HepG2 (cell line): Measurements from ENCODE around the gene IL11RA. TPM values are rescaled to one million over a fixed set of nuclear protein-coding genes. Genes with fewer than 3 reads are reported as not detected.

Experiments
- ATF2 ChIP-seq: sonication (generic); formaldehyde crosslinking; IDR thresholded peaks from 2 replicates; pipeline ENCODE4 v1.4.0; 2020; ENCODE audit warnings: missing genetic modification reagents
- BRCA1 ChIP-seq: sonication (generic); formaldehyde crosslinking; IDR thresholded peaks from 2 replicates; pipeline ENCODE4 v1.4.0; 2020; ENCODE audit warnings: missing genetic modification reagents
- EED ChIP-seq: sonication (generic); formaldehyde crosslinking; IDR thresholded peaks from 2 replicates; pipeline ENCODE4 v1.5.0; 2020; ENCODE audit warnings: mild to moderate bottlenecking, missing genetic modification reagents
- FOXK1 ChIP-seq: sonication (generic); formaldehyde crosslinking; IDR thresholded peaks from 2 replicates; pipeline ENCODE4 v1.4.0; 2020; ENCODE audit warnings: low read depth, missing genetic modification reagents, borderline replicate concordance
- FOXP1 ChIP-seq, 2 experiments: fragments of 450-650 bp in 1 of 2; IDR thresholded peaks; 2 replicates each; pipeline ENCODE4 v1.6.1; 2017 to 2018; ENCODE audit warnings: antibody characterized with exemption in 1 of 2
- GPN1 ChIP-seq: sonication (generic); formaldehyde crosslinking; IDR thresholded peaks from 2 replicates; pipeline ENCODE4 v1.5.1; 2020; ENCODE audit warnings: missing genetic modification reagents, borderline replicate concordance
- LCORL ChIP-seq, 2 experiments: fragments of 450-650 bp in 1 of 2; sonication (generic) in 1 of 2; formaldehyde crosslinking in 1 of 2; IDR thresholded peaks; 2 replicates each; pipeline versions ENCODE4 v1.5.0 to v1.6.1; 2017 to 2020; ENCODE audit warnings: antibody characterized with exemption in 1 of 2, missing genetic modification reagents in 1 of 2
- RFXANK ChIP-seq: IDR thresholded peaks from 2 replicates; pipeline ENCODE4 v1.6.1; 2016
- SALL2 ChIP-seq: sonication (generic); formaldehyde crosslinking; IDR thresholded peaks from 2 replicates; pipeline ENCODE4 v1.8.1; 2023; ENCODE audit warnings: mild to moderate bottlenecking, missing genetic modification reagents, inconsistent platforms
- SYNCRIP ChIP-seq: fragments of 200-400 bp; formaldehyde crosslinking; IDR thresholded peaks from 2 replicates; pipeline ENCODE4 v1.6.1; 2018; ENCODE audit warnings: mild to moderate bottlenecking, low read depth, low read length; ENCODE audit not compliant: insufficient read depth
- THAP11 ChIP-seq: IDR thresholded peaks from 2 replicates; pipeline ENCODE4 v1.6.1; 2016; ENCODE audit warnings: missing biosample characterization, missing genetic modification reagents
- UBTF ChIP-seq: sonication (generic); formaldehyde crosslinking; IDR thresholded peaks from 2 replicates; pipeline ENCODE4 v1.4.0; 2020; ENCODE audit warnings: mild to moderate bottlenecking, missing genetic modification reagents
- ZBTB39 ChIP-seq: sonication (generic); formaldehyde crosslinking; IDR thresholded peaks from 2 replicates; pipeline ENCODE4 v1.5.0; 2020; ENCODE audit warnings: missing genetic modification reagents
- ZFAT ChIP-seq: sonication (generic); formaldehyde crosslinking; conservative IDR thresholded peaks from 2 replicates; pipeline ENCODE4 v1.8.1; 2023; ENCODE audit warnings: missing genetic modification reagents, inconsistent platforms
- ZFP91 ChIP-seq: sonication (generic); formaldehyde crosslinking; IDR thresholded peaks from 2 replicates; pipeline ENCODE4 v1.9.0; 2022; ENCODE audit warnings: missing genetic modification reagents, mild to moderate bottlenecking, borderline replicate concordance
- ZNF230 ChIP-seq: sonication (generic); formaldehyde crosslinking; IDR thresholded peaks from 2 replicates; pipeline ENCODE4 v1.4.0; 2020; ENCODE audit warnings: mild to moderate bottlenecking, missing genetic modification reagents
- ZNF335 ChIP-seq: sonication (generic); formaldehyde crosslinking; IDR thresholded peaks from 2 replicates; pipeline ENCODE4 v1.4.0; 2020; ENCODE audit warnings: missing genetic modification reagents
- ZNF468 ChIP-seq: sonication (generic); formaldehyde crosslinking; IDR thresholded peaks from 2 replicates; pipeline ENCODE4 v1.8.0; 2022; ENCODE audit warnings: mild to moderate bottlenecking, moderate library complexity, missing genetic modification reagents
- ZNF7 ChIP-seq: IDR thresholded peaks from 2 replicates; pipeline ENCODE4 v1.6.1; 2016; ENCODE audit warnings: missing biosample characterization, missing genetic modification reagents
- polyA plus RNA-seq, 8 experiments: library from polyadenylated mRNA; depleted of rRNA in 3 of 8; stranded (reverse) in 7 of 8; unstranded in 1 of 8; fragments of >200 nt; fragmentation: Illumina TruSeq in 4 of 8; extraction: Trizol in 4 of 8; gene quantifications; 2 replicates each; pipeline versions ENCODE4 v1.2.1 to v1.2.3, GENCODE V29; 2011 to 2016; ENCODE audit warnings: low read depth in 4 of 8, missing spikeins in 1 of 8, mixed read lengths in 1 of 8; ENCODE audit not compliant: insufficient read depth in 1 of 8
- total RNA-seq, 5 experiments: library from RNA; depleted of rRNA; stranded (reverse); fragments of >200 nt; fragmentation: Illumina TruSeq; extraction: Trizol; gene quantifications; 2 replicates each; pipeline ENCODE4 v1.2.3, GENCODE V29; 2016; ENCODE audit warnings: low read depth in 1 of 5

The IL11RA gene
- total and polyA plus RNA-seq, 2 of the 13 experiments (the other 11 are each of a cell fraction or from before 2014, with no cell fraction given): 2.0 to 4.2 TPM

- no peak for TF ChIP-seq ZBTB39 (CRISPR knock-in tag)
- TF ChIP-seq SYNCRIP: no peak
- no peak for TF ChIP-seq ZNF335 (CRISPR knock-in tag)
- TF ChIP-seq FOXP1 (IDR thresholded peaks at IDR 0.05): no peak
- peak; percentile 59; the same call in 1 of the 2 replicates for TF ChIP-seq FOXP1 (CRISPR knock-in tag; IDR thresholded peaks at IDR 0.05)
- no peak for TF ChIP-seq RFXANK (CRISPR knock-in tag)
- TF ChIP-seq ZFAT (CRISPR knock-in tag): no peak
- TF ChIP-seq ZFP91: peak; percentile 36; the same call in 1 of the 2 replicates
- TF ChIP-seq GPN1 (CRISPR knock-in tag): no peak
- no peak for TF ChIP-seq ZNF7
- TF ChIP-seq BRCA1 (CRISPR knock-in tag): no peak
- TF ChIP-seq ZNF230: no peak
- peak; percentile 48 for TF ChIP-seq THAP11 (CRISPR knock-in tag)
- TF ChIP-seq SALL2 (CRISPR knock-in tag): no peak
- no peak for TF ChIP-seq LCORL (IDR thresholded peaks at IDR 0.05)
- TF ChIP-seq LCORL (CRISPR knock-in tag; IDR thresholded peaks at IDR 0.05): peak; percentile 91
- TF ChIP-seq ZNF468 (CRISPR knock-in tag): no peak
- TF ChIP-seq EED: no peak
- TF ChIP-seq UBTF: 0 out of 2 replicates have a peak, but pooled peaks have one; percentile 32
- no peak for TF ChIP-seq FOXK1 (CRISPR knock-in tag)
- peak; percentile 68; the same call in 1 of the 2 replicates for TF ChIP-seq ATF2
Measured at GRCh38 chr9:34688329-34689115, 36.5 kb downstream of the IL11RA start (continued).
